ENCODE data around the gene C1orf115.

C1orf115 gene

GRCh38 chr1:220696863-220697231, 6.7 kb downstream of the C1orf115 start:
- Histone ChIP-seq H3K4me3 (ENCODE audit: low read depth, low read length) (no peak overlapping the region), H3K79me2 (no peaks in the 10 kb centered on the region), H2AFZ (no peak overlapping the region), H3K9me3 (ENCODE audit: control insufficient read depth, low read length) (no peaks in the 10 kb centered on the region), H3K4me1 (no peaks in the 10 kb centered on the region), H3K27ac (no peak overlapping the region), H3K36me3 (ENCODE audit: control insufficient read depth, insufficient read depth, low read length) (no peaks in the 10 kb centered on the region), H3K27me3 (ENCODE audit: control insufficient read depth, insufficient read depth, low read length) (no peaks in the 10 kb centered on the region), H3K9ac (no peak overlapping the region), H3K4me2 (ENCODE audit: low read length) (no peak overlapping the region)
- TF ChIP-seq, protein P1, sequence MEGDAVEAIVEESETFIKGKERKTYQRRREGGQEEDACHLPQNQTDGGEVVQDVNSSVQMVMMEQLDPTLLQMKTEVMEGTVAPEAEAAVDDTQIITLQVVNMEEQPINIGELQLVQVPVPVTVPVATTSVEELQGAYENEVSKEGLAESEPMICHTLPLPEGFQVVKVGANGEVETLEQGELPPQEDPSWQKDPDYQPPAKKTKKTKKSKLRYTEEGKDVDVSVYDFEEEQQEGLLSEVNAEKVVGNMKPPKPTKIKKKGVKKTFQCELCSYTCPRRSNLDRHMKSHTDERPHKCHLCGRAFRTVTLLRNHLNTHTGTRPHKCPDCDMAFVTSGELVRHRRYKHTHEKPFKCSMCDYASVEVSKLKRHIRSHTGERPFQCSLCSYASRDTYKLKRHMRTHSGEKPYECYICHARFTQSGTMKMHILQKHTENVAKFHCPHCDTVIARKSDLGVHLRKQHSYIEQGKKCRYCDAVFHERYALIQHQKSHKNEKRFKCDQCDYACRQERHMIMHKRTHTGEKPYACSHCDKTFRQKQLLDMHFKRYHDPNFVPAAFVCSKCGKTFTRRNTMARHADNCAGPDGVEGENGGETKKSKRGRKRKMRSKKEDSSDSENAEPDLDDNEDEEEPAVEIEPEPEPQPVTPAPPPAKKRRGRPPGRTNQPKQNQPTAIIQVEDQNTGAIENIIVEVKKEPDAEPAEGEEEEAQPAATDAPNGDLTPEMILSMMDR (IDR thresholded peaks at IDR 0.05): no peak

DNA sequence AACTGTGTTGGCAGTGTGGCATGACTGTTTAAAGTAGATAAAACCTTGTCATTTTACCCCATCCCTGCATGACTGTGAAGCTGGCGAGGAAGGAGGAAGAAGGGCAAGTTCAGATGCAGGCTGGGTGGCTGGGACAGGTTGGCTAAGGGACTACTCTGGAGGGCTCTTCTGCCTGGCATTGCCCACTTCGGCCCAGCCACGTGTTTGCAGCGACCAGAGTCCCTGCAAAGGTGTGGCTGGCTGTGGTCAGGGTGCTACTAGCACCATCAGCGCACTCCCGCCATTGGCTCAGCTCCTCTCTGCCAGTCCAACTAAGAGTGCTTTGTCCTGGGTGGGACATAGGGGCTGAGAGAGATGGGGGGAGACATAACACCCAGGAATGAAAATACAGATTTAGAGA, 7.2 kb downstream of the C1orf115 start:
- TF ChIP-seq, protein P1 (IDR thresholded peaks at IDR 0.05): no peak

DNA sequence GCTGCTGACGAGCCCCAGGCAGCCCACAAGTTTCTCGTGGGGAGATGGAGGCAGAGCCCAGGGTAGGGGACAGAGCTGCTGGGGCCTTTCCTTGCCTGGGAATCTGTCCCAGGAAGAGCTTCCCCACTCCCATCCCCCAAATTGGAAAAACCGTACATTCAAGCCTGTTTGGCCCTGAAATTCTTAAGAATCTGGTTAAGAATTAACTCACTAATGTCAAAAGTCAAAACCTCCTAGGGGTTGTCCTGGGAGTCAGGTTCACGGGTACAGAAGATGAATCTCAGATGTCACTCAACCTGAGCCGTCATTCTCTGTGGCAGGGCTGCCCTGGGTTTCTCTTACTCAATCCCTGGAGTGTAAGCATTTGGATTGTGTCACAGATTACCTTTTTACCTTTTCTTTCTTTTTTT, 8.4 kb downstream of the C1orf115 start:
- no peaks in the 10 kb centered on the region for H3K27me3 ChIP-seq (ENCODE audit: control insufficient read depth, insufficient read depth, low read length)
- no peak overlapping the region for H3K4me2 ChIP-seq (ENCODE audit: low read length)
- H3K9me3 ChIP-seq (ENCODE audit: control insufficient read depth, low read length): no peaks in the 10 kb centered on the region
- TF ChIP-seq, protein P1 (IDR thresholded peaks at IDR 0.05): no peak
- no peak overlapping the region for H3K4me3 ChIP-seq (ENCODE audit: low read depth, low read length)
- H3K9ac ChIP-seq: no peak overlapping the region
- no peaks in the 10 kb centered on the region for H3K4me1 ChIP-seq
- no peak overlapping the region for H2AFZ ChIP-seq
- no peaks in the 10 kb centered on the region for H3K79me2 ChIP-seq
- H3K36me3 ChIP-seq (ENCODE audit: control insufficient read depth, insufficient read depth, low read length): no peaks in the 10 kb centered on the region
- H3K27ac ChIP-seq: no peak overlapping the region

More for the DNA sequence above, 7.2 kb downstream of the C1orf115 start:
- no peaks in the 10 kb centered on the region for H3K9me3 ChIP-seq (ENCODE audit: control insufficient read depth, low read length)
- no peak overlapping the region for H2AFZ ChIP-seq
- H3K27ac ChIP-seq: no peak overlapping the region
- no peaks in the 10 kb centered on the region for H3K36me3 ChIP-seq (ENCODE audit: control insufficient read depth, insufficient read depth, low read length)
- H3K79me2 ChIP-seq: no peaks in the 10 kb centered on the region
- no peaks in the 10 kb centered on the region for H3K4me1 ChIP-seq
- H3K4me2 ChIP-seq (ENCODE audit: low read length): no peak overlapping the region
- H3K27me3 ChIP-seq (ENCODE audit: control insufficient read depth, insufficient read depth, low read length): no peaks in the 10 kb centered on the region
- no peak overlapping the region for H3K4me3 ChIP-seq (ENCODE audit: low read depth, low read length)
- H3K9ac ChIP-seq: no peak overlapping the region

DNA sequence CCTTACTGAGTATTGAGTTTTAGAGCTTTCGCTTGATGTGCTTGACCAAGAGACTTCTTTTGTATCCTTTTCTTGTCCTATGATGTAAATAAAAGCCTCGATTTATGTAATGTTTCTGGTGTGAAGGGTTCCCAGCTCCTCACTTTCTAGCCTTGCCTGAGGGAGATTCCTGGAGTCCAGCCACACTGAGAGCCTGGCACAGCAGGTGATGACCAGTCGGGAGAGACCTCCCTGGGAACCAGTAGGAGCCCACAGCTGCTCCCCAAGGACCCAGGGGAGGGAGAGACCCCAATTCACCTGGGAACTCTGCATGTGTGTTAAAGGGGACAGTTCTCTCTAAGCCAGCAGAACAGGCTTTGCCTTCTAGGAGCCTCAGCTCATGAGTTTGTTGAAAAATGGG, 8.9 kb downstream of the C1orf115 start:
- TF ChIP-seq, protein P1 (IDR thresholded peaks at IDR 0.05): no peak
- Histone ChIP-seq H2AFZ (no peak overlapping the region), H3K79me2 (no peaks in the 10 kb centered on the region), H3K4me2 (ENCODE audit: low read length) (no peak overlapping the region), H3K4me3 (ENCODE audit: low read depth, low read length) (no peak overlapping the region), H3K9ac (no peak overlapping the region), H3K36me3 (ENCODE audit: control insufficient read depth, insufficient read depth, low read length) (no peaks in the 10 kb centered on the region), H3K9me3 (ENCODE audit: control insufficient read depth, low read length) (no peaks in the 10 kb centered on the region), H3K27me3 (ENCODE audit: control insufficient read depth, insufficient read depth, low read length) (no peaks in the 10 kb centered on the region), H3K4me1 (no peaks in the 10 kb centered on the region), H3K27ac (no peak overlapping the region)

GRCh38 chr1:220700556-220701179, 10.5 kb downstream of the C1orf115 start:
- no peak overlapping the region for H3K27ac ChIP-seq
- no peaks in the 10 kb centered on the region for H3K79me2 ChIP-seq
- no peaks in the 10 kb centered on the region for H3K27me3 ChIP-seq (ENCODE audit: control insufficient read depth, insufficient read depth, low read length)
- no peaks in the 10 kb centered on the region for H3K4me1 ChIP-seq
- no peaks in the 10 kb centered on the region for H3K36me3 ChIP-seq (ENCODE audit: control insufficient read depth, insufficient read depth, low read length)
- H3K4me3 ChIP-seq (ENCODE audit: low read depth, low read length): no peak overlapping the region
- TF ChIP-seq, protein P1 (IDR thresholded peaks at IDR 0.05): no peak
- no peak overlapping the region for H2AFZ ChIP-seq
- H3K4me2 ChIP-seq (ENCODE audit: low read length): no peak overlapping the region
- no peak overlapping the region for H3K9ac ChIP-seq
- H3K9me3 ChIP-seq (ENCODE audit: control insufficient read depth, low read length): no peaks in the 10 kb centered on the region

Data from parathyroid adenoma (tissue), 2 donors.